GM23338 (cell line): ENCODE measurements around the gene CCL17. TPM values are rescaled to one million over a fixed set of nuclear protein-coding genes. Genes with fewer than 3 reads are reported as not detected.

ENCODE experiments used
- ATAC-seq: fragments of 200-7000 bp; cut with Tn5 transposase; 3 replicates; pipeline ENCODE4 v1.9.1; 2020
- DNase-seq: peaks from one replicate; pipeline ENCODE4 v3.0.0-alpha.2; 2015; ENCODE audit warnings: low spot score
- H2AFZ ChIP-seq: fragments of 200-600 bp; sonication (generic); 2 replicates; pipeline ENCODE4 v1.8.0; 2016; ENCODE audit warnings: antibody characterized with exemption, mild to moderate bottlenecking, moderate library complexity
- H3F3A ChIP-seq: fragments of 200-600 bp; sonication (generic); replicated peaks from 2 replicates; pipeline ENCODE4 v1.8.0; 2017; ENCODE audit warnings: antibody characterized with exemption, mixed run types, low read depth
- H3K27ac ChIP-seq: fragments of 200-600 bp; sonication (generic); 2 replicates; pipeline ENCODE4 v1.6.1; 2016; ENCODE audit warnings: low read depth
- H3K27me3 ChIP-seq: fragments of 200-600 bp; sonication (generic); 2 replicates; pipeline ENCODE4 v1.8.0; 2016; ENCODE audit warnings: mild to moderate bottlenecking, mixed run types, moderate library complexity; ENCODE audit not compliant: insufficient read depth
- H3K36me3 ChIP-seq: fragments of 200-600 bp; sonication (generic); 2 replicates; pipeline ENCODE4 v1.8.0; 2016; ENCODE audit warnings: mild to moderate bottlenecking; ENCODE audit not compliant: insufficient read depth
- H3K4me1 ChIP-seq: fragments of 200-600 bp; sonication (generic); 2 replicates; pipeline ENCODE4 v1.8.0; 2016; ENCODE audit warnings: mild to moderate bottlenecking, moderate library complexity; ENCODE audit not compliant: insufficient read depth
- H3K4me2 ChIP-seq: fragments of 200-600 bp; sonication (generic); 2 replicates; pipeline ENCODE4 v1.7.1; 2017; ENCODE audit warnings: mixed run types
- H3K4me3 ChIP-seq: fragments of 200-600 bp; sonication (generic); 2 replicates; pipeline ENCODE4 v1.6.1; 2016; ENCODE audit warnings: mixed run types
- H3K79me2 ChIP-seq: fragments of 200-600 bp; sonication (generic); replicated peaks from 2 replicates; pipeline ENCODE4 v1.8.0; 2017; ENCODE audit warnings: mild to moderate bottlenecking; ENCODE audit not compliant: insufficient read depth
- H3K9me2 ChIP-seq: fragments of 200-600 bp; sonication (generic); 2 replicates; pipeline ENCODE4 v1.8.0; 2017; ENCODE audit not compliant: insufficient read depth
- H4K20me1 ChIP-seq: fragments of 200-600 bp; sonication (generic); replicated peaks from 2 replicates; pipeline ENCODE4 v1.8.0; 2017; ENCODE audit warnings: mild to moderate bottlenecking; ENCODE audit not compliant: insufficient read depth
- H3K27ac Mint-ChIP-seq: 2 replicates; pipeline ENCODE4 v1.8.0; 2020; ENCODE audit warnings: inconsistent platforms, mild to moderate bottlenecking, moderate library complexity, mixed read lengths
- H3K27me3 Mint-ChIP-seq: 3 replicates; pipeline ENCODE4 v1.8.0; 2022; ENCODE audit warnings: low read depth, mild to moderate bottlenecking, moderate library complexity, mixed read lengths, inconsistent platforms; ENCODE audit not compliant: insufficient read depth, poor library complexity
- H3K36me3 Mint-ChIP-seq: 3 replicates; pipeline ENCODE4 v1.8.0; 2021; ENCODE audit warnings: low read depth, mild to moderate bottlenecking, inconsistent platforms, moderate library complexity, mixed read lengths
- H3K4me1 Mint-ChIP-seq: 3 replicates; pipeline ENCODE4 v1.8.0; 2020; ENCODE audit warnings: mild to moderate bottlenecking, inconsistent platforms, mixed read lengths
- H3K4me3 Mint-ChIP-seq: 3 replicates; pipeline ENCODE4 v1.8.0; 2021; ENCODE audit warnings: moderate library complexity, mild to moderate bottlenecking, inconsistent platforms, mixed read lengths
- H3K9me3 Mint-ChIP-seq: 3 replicates; pipeline ENCODE4 v1.8.0; 2020; ENCODE audit warnings: moderate library complexity, mild to moderate bottlenecking, inconsistent platforms, mixed read lengths
- CREB1 ChIP-seq: fragments of 250-450 bp; sonication (Bioruptor Pico); IDR thresholded peaks from 2 replicates; pipeline ENCODE4 v1.5.0; 2020; ENCODE audit warnings: low read depth, mild to moderate bottlenecking, moderate library complexity
- CTCF ChIP-seq, 2 experiments: fragments of 200-600 bp in 1 of 2; sonication (generic) in 1 of 2; conservative IDR thresholded peaks; 2 replicates each; pipeline versions ENCODE4 v1.5.1 to v1.6.1; 2016 to 2017; ENCODE audit warnings: antibody characterized with exemption in 2 of 2, low read depth in 2 of 2, mild to moderate bottlenecking in 2 of 2, moderate library complexity in 1 of 2
- ETS1 ChIP-seq: IDR thresholded peaks from 2 replicates; pipeline ENCODE4 v1.6.1; 2016; ENCODE audit warnings: antibody characterized with exemption
- EZH2 ChIP-seq: fragments of 200-600 bp; sonication (generic); IDR thresholded peaks from one replicate; pipeline ENCODE4 v1.8.0; 2017; ENCODE audit warnings: antibody characterized with exemption, mild to moderate bottlenecking, low read depth; ENCODE audit not compliant: unreplicated experiment
- EZH2phosphoT487 ChIP-seq: fragments of 200-600 bp; sonication (generic); IDR thresholded peaks from one replicate; pipeline ENCODE4 v1.8.1; 2018; ENCODE audit warnings: antibody characterized with exemption; ENCODE audit not compliant: unreplicated experiment
- JUNB ChIP-seq: IDR thresholded peaks from one replicate; pipeline ENCODE4 v1.6.1; 2016; ENCODE audit warnings: antibody characterized with exemption; ENCODE audit not compliant: unreplicated experiment
- NANOG ChIP-seq: IDR thresholded peaks from 2 replicates; pipeline ENCODE4 v1.6.1; 2016; ENCODE audit warnings: antibody characterized with exemption, borderline replicate concordance
- POLR2AphosphoS5 ChIP-seq: IDR thresholded peaks from 2 replicates; pipeline ENCODE4 v1.6.1; 2016; ENCODE audit warnings: antibody characterized with exemption, low read depth
- STAT1 ChIP-seq: IDR thresholded peaks from one replicate; pipeline ENCODE4 v1.6.1; 2016; ENCODE audit warnings: antibody characterized with exemption; ENCODE audit not compliant: unreplicated experiment
- ZNF114 ChIP-seq: fragments of 250-450 bp; sonication (Bioruptor Pico); IDR thresholded peaks from 2 replicates; pipeline ENCODE4 v1.5.0; 2020; ENCODE audit warnings: mild to moderate bottlenecking, moderate library complexity
- ZNF331 ChIP-seq: fragments of 250-450 bp; sonication (Bioruptor Pico); IDR thresholded peaks from 2 replicates; pipeline ENCODE4 v1.5.0; 2020; ENCODE audit warnings: low read depth, mild to moderate bottlenecking, moderate library complexity
- polyA plus RNA-seq: library from polyadenylated mRNA; unstranded; fragments of >200 nt; fragmentation: Nextera tagmentation; extraction: Ambion mirVana; gene quantifications from 2 replicates; pipeline ENCODE4 v1.2.1, GENCODE V29; 2016
- total RNA-seq: library from RNA; depleted of rRNA; stranded (reverse); fragments of >200 nt; shearing (Covaris generic); gene quantifications from 2 replicates; pipeline ENCODE4 v1.2.3, GENCODE V29; 2014
- TF ChIP-seq, protein P1 (sequence below): fragments of 250-450 bp; sonication (Bioruptor Pico); IDR thresholded peaks from 2 replicates; pipeline ENCODE4 v1.5.0; 2020; ENCODE audit warnings: mild to moderate bottlenecking, moderate library complexity

Gene CCL17
- total and polyA plus RNA-seq, 2 experiments from 2014 or later, result not detected

DNA sequence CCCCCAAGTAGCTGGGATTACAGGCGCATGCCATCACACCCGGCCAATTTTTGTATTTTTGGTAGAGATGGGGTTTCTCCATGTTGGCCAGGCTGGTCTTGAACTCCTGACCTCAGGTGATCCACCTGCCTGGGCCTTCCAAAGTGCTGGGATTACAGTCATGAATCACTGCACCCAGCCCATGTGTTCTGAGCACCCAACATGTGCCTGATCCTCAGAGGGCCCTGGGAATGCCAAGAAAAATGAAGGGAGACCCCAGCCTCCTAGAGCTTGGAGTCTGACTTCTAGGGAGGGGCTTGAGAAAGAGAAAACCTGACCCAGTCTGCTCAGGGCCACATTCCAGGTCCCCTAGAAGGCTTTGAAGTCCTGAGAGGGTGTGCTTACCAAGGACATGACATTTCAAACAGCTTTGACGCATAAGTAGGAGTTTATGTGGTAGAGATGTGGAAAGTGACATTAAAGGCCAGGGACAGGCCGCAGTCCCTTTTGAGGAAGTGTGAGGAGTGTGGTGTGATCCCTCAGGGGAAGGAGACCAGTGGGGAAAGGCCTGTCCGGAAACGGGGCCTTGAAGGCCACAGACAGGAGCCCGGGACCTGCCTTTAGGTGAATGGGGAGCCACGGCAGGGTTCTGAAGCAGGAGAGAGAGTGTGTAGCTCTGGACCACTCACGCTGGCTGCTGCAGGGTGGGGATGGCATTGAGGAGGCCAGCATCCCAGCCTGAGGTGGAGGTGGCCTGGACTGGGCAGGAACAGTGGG lies 47.1 kb upstream of the CCL17 start:
- TF ChIP-seq EZH2, result no peak
- no peak for TF ChIP-seq NANOG
- no peak for TF ChIP-seq EZH2phosphoT487
- TF ChIP-seq ETS1, result no peak
- no peak for TF ChIP-seq POLR2AphosphoS5
- no peak for TF ChIP-seq JUNB
- TF ChIP-seq ZNF114 (CRISPR knock-in tag), result no peak
- no peak for TF ChIP-seq CTCF (conservative IDR thresholded peaks at IDR 0.05; ENCODE audit: low read depth in 2 of 2)
- no peak for TF ChIP-seq ZNF331
- Histone ChIP-seq H3K4me3 (no peak overlapping the region), H3K27ac (no peak overlapping the region), H2AFZ (no peak overlapping the region), H3K36me3 (no peaks in the 10 kb centered on the region), H3K4me2 (no peak overlapping the region), H3K27me3 (no peaks in the 10 kb centered on the region), H3F3A (no peaks in the 10 kb centered on the region), H4K20me1 (no peaks in the 10 kb centered on the region), H3K9me2 (no peaks in the 10 kb centered on the region), H3K79me2 (no peaks in the 10 kb centered on the region), H3K4me1 (no peaks in the 10 kb centered on the region)
- ATAC-seq (no peak), DNase-seq (no peak)
- Mint-ChIP-seq H3K27me3 (peaks cover 12% of the 10 kb centered on the region), H3K4me3 (no peak overlapping the region), H3K36me3 (no peaks in the 10 kb centered on the region), H3K9me3 (no peaks in the 10 kb centered on the region), H3K27ac (no peak overlapping the region), H3K4me1 (peaks cover 6% of the 10 kb centered on the region; the same call in 1 of the 3 replicates)

GRCh38 chr16:57358086-57358420 lies 46.5 kb upstream of the CCL17 start:
- H3K4me2 ChIP-seq, result no peak overlapping the region
- no peak for ATAC-seq
- no peak overlapping the region for H3K27ac ChIP-seq
- H4K20me1 ChIP-seq, result no peaks in the 10 kb centered on the region
- Mint-ChIP-seq H3K4me3 (no peak overlapping the region), H3K9me3 (no peaks in the 10 kb centered on the region), H3K27ac (no peak overlapping the region), H3K27me3 (peaks cover 12% of the 10 kb centered on the region), H3K4me1 (peaks cover 6% of the 10 kb centered on the region; the same call in 1 of the 3 replicates), H3K36me3 (no peaks in the 10 kb centered on the region)
- H3K27me3 ChIP-seq, result no peaks in the 10 kb centered on the region
- DNase-seq, result no peak
- no peaks in the 10 kb centered on the region for H3K9me2 ChIP-seq
- H3K36me3 ChIP-seq, result no peaks in the 10 kb centered on the region
- no peak overlapping the region; the same call in 1 of the 2 replicates for H2AFZ ChIP-seq
- H3F3A ChIP-seq, result no peaks in the 10 kb centered on the region
- no peaks in the 10 kb centered on the region for H3K4me1 ChIP-seq
- H3K79me2 ChIP-seq, result no peaks in the 10 kb centered on the region
- H3K4me3 ChIP-seq, result no peak overlapping the region
- TF ChIP-seq EZH2 (no peak), STAT1 (no peak), CREB1 (CRISPR knock-in tag) (no peak), ETS1 (no peak)
- TF ChIP-seq, protein P1, sequence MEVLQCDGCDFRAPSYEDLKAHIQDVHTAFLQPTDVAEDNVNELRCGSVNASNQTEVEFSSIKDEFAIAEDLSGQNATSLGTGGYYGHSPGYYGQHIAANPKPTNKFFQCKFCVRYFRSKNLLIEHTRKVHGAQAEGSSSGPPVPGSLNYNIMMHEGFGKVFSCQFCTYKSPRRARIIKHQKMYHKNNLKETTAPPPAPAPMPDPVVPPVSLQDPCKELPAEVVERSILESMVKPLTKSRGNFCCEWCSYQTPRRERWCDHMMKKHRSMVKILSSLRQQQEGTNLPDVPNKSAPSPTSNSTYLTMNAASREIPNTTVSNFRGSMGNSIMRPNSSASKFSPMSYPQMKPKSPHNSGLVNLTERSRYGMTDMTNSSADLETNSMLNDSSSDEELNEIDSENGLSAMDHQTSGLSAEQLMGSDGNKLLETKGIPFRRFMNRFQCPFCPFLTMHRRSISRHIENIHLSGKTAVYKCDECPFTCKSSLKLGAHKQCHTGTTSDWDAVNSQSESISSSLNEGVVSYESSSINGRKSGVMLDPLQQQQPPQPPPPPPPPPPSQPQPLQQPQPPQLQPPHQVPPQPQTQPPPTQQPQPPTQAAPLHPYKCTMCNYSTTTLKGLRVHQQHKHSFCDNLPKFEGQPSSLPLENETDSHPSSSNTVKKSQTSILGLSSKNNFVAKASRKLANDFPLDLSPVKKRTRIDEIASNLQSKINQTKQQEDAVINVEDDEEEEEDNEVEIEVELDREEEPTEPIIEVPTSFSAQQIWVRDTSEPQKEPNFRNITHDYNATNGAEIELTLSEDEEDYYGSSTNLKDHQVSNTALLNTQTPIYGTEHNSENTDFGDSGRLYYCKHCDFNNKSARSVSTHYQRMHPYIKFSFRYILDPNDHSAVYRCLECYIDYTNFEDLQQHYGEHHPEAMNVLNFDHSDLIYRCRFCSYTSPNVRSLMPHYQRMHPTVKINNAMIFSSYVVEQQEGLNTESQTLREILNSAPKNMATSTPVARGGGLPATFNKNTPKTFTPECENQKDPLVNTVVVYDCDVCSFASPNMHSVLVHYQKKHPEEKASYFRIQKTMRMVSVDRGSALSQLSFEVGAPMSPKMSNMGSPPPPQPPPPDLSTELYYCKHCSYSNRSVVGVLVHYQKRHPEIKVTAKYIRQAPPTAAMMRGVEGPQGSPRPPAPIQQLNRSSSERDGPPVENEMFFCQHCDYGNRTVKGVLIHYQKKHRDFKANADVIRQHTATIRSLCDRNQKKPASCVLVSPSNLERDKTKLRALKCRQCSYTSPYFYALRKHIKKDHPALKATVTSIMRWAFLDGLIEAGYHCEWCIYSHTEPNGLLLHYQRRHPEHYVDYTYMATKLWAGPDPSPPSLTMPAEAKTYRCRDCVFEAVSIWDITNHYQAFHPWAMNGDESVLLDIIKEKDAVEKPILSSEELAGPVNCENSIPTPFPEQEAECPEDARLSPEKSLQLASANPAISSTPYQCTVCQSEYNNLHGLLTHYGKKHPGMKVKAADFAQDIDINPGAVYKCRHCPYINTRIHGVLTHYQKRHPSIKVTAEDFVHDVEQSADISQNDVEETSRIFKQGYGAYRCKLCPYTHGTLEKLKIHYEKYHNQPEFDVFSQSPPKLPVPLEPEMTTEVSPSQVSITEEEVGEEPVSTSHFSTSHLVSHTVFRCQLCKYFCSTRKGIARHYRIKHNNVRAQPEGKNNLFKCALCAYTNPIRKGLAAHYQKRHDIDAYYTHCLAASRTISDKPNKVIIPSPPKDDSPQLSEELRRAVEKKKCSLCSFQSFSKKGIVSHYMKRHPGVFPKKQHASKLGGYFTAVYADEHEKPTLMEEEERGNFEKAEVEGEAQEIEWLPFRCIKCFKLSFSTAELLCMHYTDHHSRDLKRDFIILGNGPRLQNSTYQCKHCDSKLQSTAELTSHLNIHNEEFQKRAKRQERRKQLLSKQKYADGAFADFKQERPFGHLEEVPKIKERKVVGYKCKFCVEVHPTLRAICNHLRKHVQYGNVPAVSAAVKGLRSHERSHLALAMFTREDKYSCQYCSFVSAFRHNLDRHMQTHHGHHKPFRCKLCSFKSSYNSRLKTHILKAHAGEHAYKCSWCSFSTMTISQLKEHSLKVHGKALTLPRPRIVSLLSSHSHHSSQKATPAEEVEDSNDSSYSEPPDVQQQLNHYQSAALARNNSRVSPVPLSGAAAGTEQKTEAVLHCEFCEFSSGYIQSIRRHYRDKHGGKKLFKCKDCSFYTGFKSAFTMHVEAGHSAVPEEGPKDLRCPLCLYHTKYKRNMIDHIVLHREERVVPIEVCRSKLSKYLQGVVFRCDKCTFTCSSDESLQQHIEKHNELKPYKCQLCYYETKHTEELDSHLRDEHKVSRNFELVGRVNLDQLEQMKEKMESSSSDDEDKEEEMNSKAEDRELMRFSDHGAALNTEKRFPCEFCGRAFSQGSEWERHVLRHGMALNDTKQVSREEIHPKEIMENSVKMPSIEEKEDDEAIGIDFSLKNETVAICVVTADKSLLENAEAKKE (CRISPR knock-in tag), result no peak
